Breast epithelium (tissue), 3 donors: ENCODE data around the gene SYNDIG1.

ENCODE experiments used
- POLR2A ChIP-seq: fragments of 450-650 bp; IDR thresholded peaks from one replicate; pipeline ENCODE4 v1.6.1; 2016; ENCODE audit warnings: antibody characterized with exemption, mild to moderate bottlenecking, moderate library complexity
- TF ChIP-seq, protein P1 (sequence below), 3 donors: fragments of 450-650 bp; IDR thresholded peaks; one replicate each; pipeline ENCODE4 v1.5.1; 2016 to 2017; ENCODE audit warnings: antibody characterized with exemption in 3 of 3, mild to moderate bottlenecking in 3 of 3, moderate library complexity in 3 of 3

- TF ChIP-seq, protein P1, sequence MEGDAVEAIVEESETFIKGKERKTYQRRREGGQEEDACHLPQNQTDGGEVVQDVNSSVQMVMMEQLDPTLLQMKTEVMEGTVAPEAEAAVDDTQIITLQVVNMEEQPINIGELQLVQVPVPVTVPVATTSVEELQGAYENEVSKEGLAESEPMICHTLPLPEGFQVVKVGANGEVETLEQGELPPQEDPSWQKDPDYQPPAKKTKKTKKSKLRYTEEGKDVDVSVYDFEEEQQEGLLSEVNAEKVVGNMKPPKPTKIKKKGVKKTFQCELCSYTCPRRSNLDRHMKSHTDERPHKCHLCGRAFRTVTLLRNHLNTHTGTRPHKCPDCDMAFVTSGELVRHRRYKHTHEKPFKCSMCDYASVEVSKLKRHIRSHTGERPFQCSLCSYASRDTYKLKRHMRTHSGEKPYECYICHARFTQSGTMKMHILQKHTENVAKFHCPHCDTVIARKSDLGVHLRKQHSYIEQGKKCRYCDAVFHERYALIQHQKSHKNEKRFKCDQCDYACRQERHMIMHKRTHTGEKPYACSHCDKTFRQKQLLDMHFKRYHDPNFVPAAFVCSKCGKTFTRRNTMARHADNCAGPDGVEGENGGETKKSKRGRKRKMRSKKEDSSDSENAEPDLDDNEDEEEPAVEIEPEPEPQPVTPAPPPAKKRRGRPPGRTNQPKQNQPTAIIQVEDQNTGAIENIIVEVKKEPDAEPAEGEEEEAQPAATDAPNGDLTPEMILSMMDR (IDR thresholded peaks at IDR 0.05): no peak
- no peak for TF ChIP-seq POLR2A
Measured at GRCh38 chr20:24693466-24694156, 224.2 kb downstream of the SYNDIG1 start.
